Measurements from ENCODE around the gene PAX7. TPM values are rescaled to one million over a fixed set of nuclear protein-coding genes. Genes with fewer than 3 reads are reported as not detected.

Gene PAX7
- total and polyA plus RNA-seq, 9 donors, result not detected

DNA sequence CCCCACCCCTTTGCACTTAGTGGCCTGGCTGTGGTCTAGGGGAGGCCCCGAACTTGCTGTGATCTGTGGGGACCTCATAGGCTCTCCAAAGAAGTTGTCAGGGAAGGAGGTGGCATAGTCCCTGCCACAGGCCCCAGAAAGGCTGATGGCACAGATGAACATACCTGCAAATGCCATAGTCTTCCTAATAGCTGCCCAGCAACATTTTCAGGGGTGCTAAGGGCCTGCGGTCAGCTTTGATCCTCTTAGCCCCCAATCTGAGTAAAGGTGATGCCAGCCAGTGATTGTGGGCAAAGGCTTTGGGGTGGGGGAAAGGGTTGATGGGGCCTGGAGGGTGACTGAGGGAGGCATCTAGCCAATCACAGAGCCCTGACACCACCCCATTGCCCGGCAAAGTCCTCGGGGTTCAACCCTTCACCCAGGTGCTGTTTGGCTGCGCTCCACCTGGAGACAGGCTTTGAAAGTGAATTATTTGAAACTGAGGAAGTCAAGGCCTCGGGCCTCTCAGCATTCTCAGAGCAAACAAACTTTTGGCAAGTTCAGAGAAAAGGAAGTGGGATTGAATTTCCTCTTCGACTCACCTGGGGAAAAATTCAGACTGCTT is 35.8 kb downstream of the PAX7 start:
- Histone ChIP-seq H3K4me1 (ENCODE audit: insufficient read depth) (no peaks in the 10 kb centered on the region), H3K27me3 (no peaks in the 10 kb centered on the region), H3K27ac (no peak overlapping the region), H3K36me3 (no peaks in the 10 kb centered on the region), H3K9me3 (no peaks in the 10 kb centered on the region), H3K4me3 (no peak overlapping the region)
- WGBS, 3 donors, result 52 to 56% (median 55%) methylated on average over 7 of the region's 7 CpGs
- intact Hi-C loops (cut with DNase I), result no loop called here
- TF ChIP-seq EP300 (IDR thresholded peaks at IDR 0.05) (no peak), POLR2A (IDR thresholded peaks at IDR 0.05) (no peak)
- TF ChIP-seq, protein P1, sequence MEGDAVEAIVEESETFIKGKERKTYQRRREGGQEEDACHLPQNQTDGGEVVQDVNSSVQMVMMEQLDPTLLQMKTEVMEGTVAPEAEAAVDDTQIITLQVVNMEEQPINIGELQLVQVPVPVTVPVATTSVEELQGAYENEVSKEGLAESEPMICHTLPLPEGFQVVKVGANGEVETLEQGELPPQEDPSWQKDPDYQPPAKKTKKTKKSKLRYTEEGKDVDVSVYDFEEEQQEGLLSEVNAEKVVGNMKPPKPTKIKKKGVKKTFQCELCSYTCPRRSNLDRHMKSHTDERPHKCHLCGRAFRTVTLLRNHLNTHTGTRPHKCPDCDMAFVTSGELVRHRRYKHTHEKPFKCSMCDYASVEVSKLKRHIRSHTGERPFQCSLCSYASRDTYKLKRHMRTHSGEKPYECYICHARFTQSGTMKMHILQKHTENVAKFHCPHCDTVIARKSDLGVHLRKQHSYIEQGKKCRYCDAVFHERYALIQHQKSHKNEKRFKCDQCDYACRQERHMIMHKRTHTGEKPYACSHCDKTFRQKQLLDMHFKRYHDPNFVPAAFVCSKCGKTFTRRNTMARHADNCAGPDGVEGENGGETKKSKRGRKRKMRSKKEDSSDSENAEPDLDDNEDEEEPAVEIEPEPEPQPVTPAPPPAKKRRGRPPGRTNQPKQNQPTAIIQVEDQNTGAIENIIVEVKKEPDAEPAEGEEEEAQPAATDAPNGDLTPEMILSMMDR (IDR thresholded peaks at IDR 0.05), result no peak
- DNase-seq, result no peak

DNA sequence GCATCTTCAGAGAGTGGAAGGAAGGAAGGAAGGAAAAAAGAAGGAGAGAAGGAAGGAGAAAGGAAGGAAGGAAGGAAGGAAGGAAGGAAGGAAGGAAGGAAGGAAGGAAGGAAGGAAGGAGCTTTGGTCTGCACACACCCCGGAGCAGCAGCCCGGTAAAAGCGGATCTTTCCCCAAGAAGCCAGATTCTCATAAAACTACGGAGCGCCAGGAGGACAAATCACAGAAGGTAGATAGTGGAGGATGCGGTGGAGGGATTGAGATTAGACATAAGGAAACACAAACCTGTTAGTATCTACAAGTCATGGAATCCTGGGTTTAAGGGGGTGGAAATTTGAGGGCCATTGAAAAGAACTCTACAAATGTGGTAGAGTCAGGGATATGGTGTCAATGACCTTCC is 36.7 kb downstream of the PAX7 start:
- DNase-seq, result no peak
- TF ChIP-seq EP300 (IDR thresholded peaks at IDR 0.05), result no peak
- TF ChIP-seq, protein P1 (IDR thresholded peaks at IDR 0.05), result no peak
- TF ChIP-seq POLR2A (IDR thresholded peaks at IDR 0.05), result no peak
- no peak overlapping the region for H3K27ac ChIP-seq
- intact Hi-C loops (cut with DNase I), result no loop called here
- H3K27me3 ChIP-seq, result no peaks in the 10 kb centered on the region
- no peaks in the 10 kb centered on the region for H3K4me1 ChIP-seq (ENCODE audit: insufficient read depth)
- no peak overlapping the region for H3K4me3 ChIP-seq
- no peaks in the 10 kb centered on the region for H3K9me3 ChIP-seq
- H3K36me3 ChIP-seq, result no peaks in the 10 kb centered on the region
- 81 to 90% (median 87%) methylated on average over 6 of the region's 6 CpGs for WGBS, 3 donors

DNA sequence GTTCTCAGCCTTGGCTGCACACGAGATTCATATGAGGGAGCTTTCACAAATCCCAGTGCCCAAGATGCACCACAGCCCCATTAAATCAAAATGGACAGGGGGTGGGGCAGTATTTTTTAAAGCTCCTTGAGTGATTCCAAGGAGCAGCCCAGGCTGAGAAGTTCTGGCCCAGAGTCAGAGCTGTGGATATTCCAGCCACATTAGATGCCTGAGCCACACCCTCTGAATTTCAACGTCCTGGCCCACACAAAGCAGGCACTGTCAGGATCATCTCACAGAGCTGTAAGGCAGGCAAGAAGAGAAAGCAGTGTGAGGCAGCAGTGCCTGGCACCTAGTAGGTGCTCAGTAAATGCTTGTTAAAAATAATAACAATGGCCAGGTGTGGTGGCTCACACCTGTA is 37.4 kb downstream of the PAX7 start:
- H3K4me3 ChIP-seq, result no peak overlapping the region
- no peak overlapping the region for H3K27ac ChIP-seq
- intact Hi-C loops (cut with DNase I), result no loop called here
- DNase-seq, result no peak
- no peaks in the 10 kb centered on the region for H3K36me3 ChIP-seq
- no peaks in the 10 kb centered on the region for H3K4me1 ChIP-seq (ENCODE audit: insufficient read depth)
- 9 to 26% (median 22%) methylated on average over 2 of the region's 2 CpGs for WGBS, 3 donors
- no peaks in the 10 kb centered on the region for H3K27me3 ChIP-seq
- TF ChIP-seq EP300 (IDR thresholded peaks at IDR 0.05) (no peak), POLR2A (IDR thresholded peaks at IDR 0.05) (no peak)
- TF ChIP-seq, protein P1 (IDR thresholded peaks at IDR 0.05), result no peak
- H3K9me3 ChIP-seq, result no peaks in the 10 kb centered on the region

DNA sequence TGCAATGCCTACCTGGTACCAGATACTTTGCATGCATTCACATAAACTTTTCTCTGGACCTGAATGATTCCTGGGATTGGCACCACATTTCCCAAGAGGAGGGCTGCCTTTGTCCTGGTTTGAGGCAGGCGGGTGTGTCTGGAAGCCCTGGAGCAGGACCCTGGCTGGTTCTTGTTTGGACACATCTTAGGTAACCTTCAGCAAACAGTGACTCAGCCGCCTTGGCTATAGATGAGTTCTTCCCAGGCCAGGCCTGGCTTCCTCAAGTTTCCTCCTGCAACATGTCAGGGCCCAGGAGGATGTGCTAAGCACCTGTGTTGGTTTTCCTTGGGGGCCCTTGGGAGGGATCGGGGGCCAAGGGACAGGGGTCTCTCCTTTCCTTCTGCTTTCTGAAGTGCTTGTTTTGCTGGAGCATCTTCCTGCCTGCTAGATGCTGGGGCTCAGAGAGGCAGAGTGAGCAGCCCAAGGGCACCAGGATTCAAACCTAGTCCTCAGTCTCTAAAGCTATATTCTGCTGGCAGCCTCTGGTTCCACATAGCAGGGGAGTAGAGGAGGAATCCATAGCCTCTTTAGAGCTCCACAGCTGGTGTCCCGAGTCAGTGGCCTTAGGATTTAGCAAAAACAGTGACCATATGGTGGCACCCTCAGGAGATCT is 38.2 kb downstream of the PAX7 start:
- Histone ChIP-seq H3K36me3 (no peaks in the 10 kb centered on the region), H3K4me1 (ENCODE audit: insufficient read depth) (no peaks in the 10 kb centered on the region), H3K27ac (no peak overlapping the region), H3K9me3 (no peaks in the 10 kb centered on the region), H3K4me3 (no peak overlapping the region), H3K27me3 (no peaks in the 10 kb centered on the region)
- DNase-seq, result no peak
- 62 to 69% (median 65%) methylated on average over 4 of the region's 4 CpGs for WGBS, 3 donors
- no peak for TF ChIP-seq EP300 (IDR thresholded peaks at IDR 0.05)
- TF ChIP-seq, protein P1 (IDR thresholded peaks at IDR 0.05), result no peak
- no peak for TF ChIP-seq POLR2A (IDR thresholded peaks at IDR 0.05)
- intact Hi-C loops (cut with DNase I), result no loop called here
